Stimulated activated CD8-positive, alpha-beta memory T cell treated with anti-CD3 and anti-CD28 coated beads, Interleukin-12 subunit alpha, Interleukin-12 subunit beta, amount 100 ng/mL, for 4 hours (primary cell): ENCODE measurements around the gene PDXK.

ENCODE experiments used
- DNase-seq: peaks from one replicate; pipeline ENCODE4 v3.0.0-alpha.2; 2020; ENCODE audit warnings: low read depth

PDXK gene

DNA sequence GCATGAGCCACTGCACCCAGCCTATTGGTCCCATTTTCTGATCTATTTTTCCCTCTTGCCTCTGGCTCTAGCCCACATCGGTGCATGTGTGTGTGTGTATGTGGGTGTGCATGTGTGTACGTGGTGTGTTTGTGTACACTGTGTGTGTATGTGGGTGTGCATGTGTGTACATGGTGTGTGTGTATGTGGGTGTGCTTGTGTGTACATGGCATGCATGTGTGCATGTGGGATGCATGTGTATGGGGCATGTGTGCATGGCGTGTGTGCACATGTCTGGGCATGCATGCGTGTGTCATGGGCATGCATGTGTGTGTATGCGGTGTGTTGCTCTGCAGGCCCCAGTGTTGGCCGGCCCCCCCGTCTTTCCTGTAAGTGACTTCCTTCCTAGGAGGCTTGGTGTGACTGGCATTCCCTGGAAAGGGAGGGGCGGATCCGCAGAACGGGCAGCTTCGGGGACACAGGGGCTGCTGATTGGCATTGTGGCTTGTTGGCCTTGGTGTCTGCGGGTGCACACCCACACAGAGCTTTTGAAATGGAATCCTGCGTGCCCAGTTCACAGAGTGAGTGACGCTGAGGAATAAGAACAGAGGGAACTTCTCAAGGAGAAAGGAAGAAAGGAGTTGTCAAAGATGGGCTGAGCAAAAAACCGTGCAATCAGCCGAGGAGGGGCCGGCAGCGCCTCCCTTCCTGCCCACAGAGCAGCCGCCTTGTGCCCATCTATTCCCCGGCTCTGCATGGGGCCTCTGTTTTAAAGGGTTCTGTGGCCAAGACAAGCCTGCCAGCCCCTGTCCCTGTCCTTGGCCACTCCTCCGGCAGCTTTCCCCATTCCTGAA lies 8.0 kb downstream of the PDXK start:
- DNase-seq, result no peak

DNA sequence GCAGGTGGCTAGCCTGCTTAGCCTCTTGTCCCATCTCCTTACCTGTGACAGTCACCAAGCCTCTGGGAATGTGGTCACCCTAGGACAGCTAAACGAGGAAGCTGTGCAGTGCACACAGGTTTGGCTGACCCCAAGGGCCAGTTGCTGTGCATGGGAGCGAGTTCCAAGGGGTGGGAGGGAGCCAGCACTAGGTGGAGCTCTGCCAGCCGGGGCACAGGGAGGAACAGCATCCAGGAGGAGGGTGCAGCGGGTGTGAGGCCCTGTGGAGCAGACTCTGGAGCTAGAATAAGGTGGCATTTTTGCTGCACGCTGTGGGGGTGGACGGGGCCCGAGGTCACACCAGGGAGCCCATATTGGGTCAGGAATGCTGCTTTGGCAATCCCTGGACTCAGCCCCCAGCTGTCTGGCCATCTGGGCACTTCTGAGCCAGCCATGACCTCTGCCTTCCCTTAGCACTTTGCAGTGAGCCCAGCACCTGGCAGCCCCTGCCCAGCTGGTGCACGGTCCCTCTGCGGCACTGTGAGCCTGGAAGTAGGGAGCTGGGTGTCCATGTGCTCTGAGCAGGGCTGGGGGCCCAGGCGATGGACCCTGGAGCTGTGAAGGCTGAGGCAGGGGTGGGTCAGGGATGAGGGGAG lies 8.7 kb downstream of the PDXK start:
- no peak for DNase-seq

DNA sequence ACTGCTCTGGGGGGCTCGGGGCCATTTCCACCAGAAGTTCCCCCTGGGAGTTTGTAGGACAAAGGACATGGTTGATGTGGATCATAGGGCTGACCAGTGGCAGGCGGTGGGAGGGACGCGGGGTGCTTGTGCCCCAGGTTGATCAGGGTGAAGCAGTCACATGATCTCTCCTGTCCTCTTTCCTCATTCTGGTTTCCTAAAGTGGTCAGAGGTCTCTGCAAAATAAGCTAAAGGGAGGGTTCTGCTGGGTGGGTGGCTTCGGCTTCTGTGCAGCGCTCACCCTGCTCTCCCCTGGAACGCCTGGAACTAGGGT lies 9.2 kb downstream of the PDXK start:
- no peak for DNase-seq

DNA sequence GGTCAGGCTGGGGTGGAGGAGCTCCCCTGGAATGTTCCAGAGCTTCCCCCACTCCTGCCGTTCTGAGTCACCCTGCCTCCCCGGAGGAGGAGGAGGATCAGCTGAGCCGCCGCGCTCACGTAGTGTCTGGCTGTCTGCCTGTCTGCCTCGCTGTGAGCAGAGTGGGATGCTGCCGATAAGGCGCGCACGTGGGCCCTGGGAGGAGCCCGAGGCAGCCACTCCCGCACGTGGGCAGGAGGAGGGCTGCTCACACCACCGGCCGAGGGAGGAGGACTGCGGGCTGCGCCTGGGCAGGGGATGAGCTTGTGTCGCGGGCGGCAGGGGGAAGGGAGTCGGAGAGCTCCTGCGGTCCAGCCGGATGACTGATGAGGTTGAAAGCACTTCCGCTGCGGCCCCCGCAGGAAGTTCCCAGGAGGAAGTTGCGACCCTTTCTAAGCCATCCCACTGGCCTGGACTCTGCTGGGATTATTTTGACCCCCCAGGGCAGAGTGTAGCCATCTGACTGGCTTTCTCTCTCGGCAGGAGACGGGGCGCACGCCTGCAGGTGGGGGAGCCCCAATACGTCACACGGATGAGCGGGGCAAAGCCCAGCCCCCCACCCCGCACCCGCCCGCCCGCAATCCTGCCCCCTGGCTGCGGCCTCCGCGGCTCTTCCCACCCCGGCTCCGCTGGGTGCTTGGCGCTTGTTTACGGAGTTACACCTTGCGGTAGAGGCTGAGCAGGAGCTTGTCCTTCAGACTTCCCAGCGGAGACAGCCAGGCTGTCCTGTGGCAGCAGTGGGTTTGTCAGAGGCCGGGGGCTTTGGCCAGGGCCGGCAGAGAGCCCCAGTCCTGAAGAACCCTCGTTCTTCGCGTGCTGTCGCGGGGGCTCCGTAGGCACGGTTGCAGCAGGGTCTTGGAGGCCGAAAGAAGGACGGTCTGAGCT lies 9.8 kb downstream of the PDXK start:
- DNase-seq, result peak; percentile 78

DNA sequence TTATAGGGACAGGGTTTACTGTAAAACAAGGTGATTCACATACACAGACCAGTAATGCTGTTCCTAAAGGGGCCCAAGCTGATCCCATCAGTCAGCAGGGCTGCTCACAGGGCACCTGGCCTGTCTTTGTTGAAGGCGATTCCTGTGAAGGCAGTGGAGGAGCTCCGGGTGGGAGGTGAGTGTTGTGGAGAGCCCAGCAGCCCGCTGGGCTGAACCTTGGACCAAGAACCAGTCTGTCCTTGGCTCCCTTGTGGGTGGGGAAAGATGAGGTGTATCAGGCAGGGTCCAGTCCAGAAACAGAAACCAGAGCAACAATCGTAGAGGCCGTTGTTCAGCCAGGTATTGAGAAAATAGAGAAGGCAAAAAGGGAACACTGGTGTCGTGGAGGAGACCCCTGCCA lies 12.5 kb downstream of the PDXK start:
- DNase-seq, result no peak

DNA sequence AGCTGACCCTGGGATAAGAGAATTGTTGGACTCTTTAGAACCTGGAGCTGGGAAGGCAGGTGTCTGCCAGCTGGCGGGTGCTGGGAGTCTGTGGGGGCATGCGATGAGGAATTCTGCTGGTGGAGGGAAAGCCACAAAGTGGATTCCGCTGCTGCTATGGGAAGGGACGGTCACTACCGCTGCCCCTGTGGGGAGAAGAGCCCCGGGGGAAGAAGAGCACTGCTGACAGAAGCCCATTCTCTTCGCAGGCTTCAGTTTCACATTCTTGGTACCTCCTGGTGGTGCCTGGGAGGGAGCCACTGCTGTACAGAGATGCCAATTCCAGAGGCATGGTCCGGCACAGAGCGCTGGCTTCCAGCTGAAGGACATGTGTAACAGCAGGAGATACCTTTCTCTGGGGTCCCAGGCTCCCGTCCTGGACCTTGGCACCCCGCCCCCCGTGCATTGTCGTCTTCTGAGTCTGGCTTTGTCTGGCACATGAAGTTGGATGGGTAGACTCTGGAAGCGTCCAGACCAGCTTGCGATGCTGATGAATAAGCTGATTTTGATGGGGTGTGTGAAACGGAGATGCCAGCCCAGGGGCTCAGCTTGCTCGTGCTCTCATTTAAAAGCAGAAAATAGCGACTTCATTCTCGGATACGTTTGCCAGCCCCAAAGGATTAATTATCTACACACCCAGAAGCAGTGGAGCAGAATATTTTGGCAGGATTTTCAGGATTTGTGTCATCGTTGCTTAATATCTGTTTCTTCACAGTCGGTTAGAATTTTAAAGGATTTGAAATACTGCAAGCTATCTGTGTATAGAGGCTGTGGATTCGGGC lies 13.2 kb downstream of the PDXK start:
- DNase-seq, result no peak

DNA sequence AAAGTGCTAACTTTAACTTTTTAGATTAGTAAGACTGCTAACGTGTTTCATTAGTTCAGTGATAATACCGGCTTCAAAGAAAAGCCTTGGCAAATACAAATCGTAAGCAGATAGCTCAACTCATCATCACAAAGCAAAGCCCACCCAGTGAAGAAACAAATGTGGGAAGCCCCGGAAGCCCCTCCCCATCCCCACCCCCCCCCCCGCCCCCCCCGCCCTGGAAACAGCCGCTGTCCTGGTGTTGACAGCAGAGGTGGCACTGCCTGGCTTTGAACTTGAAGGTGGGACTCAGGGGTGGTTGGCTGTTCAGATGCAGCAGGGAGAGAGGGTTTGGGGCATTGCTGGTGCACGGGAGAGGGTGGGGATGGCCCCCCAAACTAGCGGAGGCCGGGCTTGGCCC lies 14.1 kb downstream of the PDXK start:
- DNase-seq, result no peak

DNA sequence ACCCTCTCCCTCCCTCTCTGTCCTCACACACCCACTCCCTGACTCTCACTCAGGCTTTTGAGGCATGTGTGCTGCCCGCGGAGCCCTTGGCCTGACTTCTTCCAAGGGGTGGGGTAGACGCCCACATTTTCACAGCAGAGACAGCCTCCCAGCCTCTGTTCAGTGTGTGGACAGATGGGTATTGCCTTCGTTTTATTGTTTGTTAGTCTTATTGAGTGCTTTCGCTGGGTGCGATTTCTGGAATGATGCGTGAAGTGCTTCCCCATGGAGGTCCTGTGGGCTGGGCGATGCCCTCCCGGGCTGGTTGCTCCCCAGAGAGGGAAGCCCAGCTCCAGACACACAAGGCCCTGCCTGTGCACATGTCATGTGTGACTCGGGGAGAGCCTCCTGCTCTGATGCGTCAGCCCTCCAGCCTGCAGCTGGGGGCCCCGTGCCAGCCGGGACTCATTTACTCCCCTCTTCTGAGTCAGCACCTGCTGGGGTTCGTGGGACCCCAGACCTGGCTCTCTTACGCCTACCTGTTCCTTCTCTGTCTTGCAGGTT lies 14.7 kb downstream of the PDXK start:
- DNase-seq, result peak; percentile 32

DNA sequence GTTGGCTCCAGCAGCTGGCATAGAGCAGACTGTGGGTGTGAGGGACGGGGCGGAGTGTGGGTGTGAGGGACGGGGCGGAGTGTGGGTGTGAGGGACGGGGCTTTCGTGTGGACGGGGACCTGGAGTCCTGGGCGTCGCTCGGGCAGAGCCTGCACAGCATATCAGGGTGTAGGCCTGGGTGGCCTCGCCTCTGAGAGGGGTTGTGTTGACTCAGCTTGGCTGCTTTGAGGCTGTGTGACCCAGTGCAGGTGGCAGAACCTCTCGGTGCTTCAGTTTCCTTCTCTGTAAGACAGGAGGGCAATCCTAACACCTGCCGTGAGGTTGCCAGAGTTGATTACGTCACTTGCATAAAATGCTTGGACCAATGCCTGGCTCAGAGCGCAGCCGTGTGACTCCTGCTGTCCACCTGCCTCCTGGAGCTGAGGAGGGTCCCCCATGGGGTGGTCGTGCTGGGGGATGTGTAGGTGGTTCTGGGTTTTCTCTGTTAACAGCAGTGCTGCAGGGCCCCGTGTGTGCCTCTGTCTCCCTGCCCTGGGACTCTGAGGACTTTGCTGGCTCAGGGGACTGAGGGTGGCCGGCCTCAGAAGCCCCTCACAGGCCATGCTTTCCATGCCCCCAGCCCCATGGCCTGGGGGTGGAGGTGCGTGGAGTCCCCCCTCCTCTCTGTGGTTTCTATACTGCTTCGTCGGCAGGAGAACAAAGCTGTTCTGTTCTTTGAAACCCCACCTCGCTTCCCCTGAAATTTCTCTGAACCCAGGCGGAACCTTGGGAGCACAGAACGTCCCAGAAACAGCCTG lies 15.4 kb downstream of the PDXK start:
- no peak for DNase-seq

DNA sequence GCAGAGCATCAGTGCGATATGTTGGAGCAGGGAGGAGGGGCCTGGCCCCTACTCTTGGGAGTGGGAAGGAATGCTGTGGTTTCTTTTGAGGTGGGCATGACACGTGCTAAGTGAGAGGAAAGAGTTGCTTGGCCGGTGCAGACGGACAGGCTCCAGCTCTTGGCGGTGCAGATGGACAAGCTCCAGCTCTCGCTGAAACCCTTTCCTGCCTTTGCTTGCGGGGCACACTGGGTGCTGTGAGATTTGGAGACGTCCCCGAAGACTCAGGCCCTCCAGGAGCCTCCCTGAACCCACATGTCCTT lies 15.9 kb downstream of the PDXK start:
- no peak for DNase-seq

DNA sequence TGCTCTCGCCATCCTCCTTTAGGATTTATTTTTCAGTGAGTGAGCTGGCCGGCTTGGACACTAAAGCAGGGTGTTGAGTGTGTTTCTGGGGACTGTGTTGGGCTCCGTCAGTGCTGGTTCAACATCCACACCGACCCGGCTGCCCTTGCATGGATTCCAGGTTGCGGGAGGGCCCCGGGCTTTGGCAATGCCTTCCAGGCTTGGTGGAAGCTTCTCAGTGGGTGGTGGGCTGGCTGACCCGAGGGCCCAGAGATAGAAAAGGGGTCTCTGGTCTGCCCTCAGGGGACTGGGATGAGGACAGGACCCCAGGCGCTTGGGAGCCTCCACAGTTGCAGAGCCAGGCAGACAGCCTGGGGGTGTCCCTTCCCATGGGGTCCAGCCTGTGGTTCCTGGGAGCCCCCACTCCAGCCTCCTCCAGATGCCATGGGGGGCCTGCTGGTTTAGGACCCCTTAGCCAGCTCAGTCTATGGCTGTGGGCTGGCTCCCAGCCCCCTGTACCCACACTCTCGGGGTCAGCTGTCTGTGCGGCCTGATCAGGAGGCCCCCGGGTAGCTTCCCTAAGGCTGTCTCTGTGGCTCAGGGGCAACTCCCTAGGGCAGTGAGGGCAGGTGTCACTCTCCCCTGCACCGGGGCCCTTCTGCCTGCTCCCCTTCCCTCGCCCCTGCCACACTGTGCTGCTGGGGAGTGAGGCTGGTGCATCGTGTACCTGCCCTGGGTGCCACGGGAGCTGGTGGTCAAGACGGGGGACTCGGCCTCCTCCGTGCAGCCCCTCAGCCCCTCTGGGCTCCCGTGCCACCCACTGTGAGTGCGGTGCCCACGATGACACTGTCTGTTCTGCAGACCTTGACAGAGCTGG lies 16.5 kb downstream of the PDXK start:
- no peak for DNase-seq

DNA sequence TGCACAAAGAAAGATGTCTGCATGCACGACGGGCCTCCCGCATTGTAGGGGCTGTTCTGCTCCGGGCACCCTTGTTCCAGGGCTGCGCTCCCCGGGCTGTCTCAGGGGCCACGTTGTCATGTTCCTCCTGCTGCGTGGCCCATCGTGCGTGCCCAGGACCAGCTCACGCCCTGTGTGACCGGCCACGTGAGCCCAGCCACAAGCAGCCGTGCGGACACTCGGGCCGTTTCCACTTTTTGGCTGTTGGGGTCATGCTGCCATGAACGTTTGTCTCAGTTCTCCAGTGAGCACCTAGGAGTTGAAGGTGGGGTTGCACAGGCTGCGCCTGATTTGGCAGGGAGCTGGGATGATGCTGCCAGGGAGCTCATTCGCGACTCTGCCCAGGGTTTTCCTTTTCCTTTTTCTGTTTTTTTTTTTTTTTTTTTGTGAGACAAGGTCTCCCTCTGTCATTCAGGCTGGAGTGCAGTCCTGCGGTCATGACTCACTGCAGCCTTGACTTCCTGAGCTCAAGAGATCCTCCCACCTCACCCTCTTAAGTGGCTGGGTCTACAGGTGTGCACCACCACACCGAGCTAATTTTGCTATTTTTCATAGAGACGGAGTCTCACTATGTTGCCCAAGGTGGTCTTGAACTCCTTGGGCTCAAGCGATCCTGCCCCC lies 17.4 kb downstream of the PDXK start:
- DNase-seq, result no peak

DNA sequence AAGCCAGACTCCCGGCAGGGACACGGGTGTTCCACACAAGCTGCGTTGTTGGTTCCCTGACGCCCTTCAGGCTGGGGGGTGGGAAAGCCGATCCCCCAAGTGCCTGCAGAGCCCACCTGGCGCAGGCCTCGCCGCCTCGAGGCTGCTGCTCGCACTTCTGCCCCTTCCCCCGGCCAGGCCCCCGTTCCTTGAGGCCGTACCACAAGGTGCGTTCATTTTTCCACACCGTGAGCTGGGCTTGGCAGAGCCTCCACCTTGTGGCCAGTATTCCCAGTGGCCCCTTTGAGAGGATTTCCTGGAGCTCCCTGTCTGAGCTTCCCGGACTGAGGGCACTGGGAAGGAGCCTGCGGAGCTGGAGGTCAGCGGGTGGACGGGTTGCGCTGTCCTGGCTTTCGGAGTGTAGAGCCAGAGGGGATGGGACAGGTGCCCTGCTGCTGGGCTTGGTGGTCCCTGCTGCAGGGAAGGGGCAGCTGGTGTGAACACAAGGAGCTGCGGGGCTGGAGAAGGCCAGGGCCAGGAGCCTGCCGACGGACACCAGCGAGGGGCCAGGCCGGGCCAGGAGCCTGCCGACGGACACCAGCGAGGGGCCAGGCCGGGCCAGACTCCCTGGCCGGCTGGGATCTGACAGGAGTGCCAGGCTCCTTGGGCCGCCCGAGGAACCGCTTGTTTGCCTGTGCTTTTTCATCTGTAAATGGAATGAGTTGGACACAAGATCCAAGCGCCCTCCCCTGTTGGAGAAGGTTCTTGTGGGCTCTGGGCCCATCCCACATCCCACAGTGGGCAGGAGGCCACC lies 18.4 kb downstream of the PDXK start:
- no peak for DNase-seq

DNA sequence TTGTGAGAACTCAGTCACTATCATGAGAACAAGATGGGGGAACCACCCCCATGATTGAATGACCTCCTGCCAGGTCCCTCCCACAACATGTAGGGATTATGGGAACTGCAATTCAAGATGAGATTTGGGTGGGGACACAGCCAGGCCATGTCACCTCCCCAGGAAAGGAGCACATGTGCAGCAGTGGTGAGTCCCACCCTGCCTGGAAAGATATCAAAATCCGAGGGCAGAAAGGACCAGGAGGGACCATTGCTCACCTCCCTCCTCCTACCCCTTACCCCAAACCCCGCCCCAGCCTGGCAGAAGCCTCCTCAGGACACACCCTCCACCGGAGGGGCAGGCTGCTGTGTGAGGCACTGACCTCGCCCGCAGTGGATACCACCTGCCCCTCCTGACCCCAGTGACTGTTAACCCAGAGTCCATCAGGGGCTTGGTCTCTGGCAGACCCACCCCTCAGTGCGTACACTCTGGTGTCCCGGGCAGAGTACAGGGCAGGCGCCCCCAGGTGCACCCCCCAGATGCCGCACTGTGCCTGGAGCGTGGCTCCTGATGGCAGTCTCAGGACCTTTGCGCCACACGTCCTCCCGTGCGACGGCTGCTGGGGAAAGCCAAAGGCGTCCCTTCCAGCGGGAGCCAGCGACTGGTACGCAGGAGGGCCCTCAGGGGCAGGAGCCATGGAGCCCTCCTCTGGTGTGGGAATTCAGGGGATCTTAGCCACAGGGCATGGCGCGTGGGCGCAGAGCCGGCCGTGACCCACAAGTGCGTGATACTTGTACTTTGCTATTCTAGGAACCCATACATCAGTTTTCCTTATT lies 20.9 kb downstream of the PDXK start:
- DNase-seq, result no peak

DNA sequence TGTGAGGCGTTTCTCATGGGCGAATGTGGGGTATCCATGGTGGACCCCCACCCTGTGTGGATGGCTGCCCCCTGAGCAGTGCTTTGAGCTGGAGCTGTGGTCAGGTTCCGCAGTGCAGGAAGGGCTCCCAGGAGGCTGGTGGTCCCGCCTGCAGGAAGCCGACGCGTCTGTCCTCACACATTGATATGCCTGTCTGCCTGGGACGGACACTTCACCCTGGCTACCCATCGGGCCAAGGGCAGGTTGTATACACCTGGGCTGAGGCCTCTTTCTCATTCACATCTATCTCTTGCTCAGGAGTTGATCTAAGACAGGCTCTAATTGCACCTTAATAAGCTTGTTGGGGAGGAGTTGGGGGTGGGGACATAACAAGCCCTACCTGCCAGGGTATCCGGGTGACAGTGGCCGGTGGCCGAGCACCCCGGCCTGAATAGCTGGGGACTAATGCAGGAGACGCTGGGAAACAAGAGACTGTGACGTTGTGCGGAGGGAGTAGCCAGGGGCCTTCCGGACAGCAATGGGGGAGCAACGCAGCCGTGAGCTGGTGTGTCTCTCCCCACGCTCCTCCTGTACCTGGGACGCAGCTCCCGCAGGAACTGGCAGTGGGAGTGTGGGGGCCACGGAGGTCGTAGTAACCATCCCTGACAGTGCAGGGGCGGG lies 21.7 kb downstream of the PDXK start:
- DNase-seq, result no peak

DNA sequence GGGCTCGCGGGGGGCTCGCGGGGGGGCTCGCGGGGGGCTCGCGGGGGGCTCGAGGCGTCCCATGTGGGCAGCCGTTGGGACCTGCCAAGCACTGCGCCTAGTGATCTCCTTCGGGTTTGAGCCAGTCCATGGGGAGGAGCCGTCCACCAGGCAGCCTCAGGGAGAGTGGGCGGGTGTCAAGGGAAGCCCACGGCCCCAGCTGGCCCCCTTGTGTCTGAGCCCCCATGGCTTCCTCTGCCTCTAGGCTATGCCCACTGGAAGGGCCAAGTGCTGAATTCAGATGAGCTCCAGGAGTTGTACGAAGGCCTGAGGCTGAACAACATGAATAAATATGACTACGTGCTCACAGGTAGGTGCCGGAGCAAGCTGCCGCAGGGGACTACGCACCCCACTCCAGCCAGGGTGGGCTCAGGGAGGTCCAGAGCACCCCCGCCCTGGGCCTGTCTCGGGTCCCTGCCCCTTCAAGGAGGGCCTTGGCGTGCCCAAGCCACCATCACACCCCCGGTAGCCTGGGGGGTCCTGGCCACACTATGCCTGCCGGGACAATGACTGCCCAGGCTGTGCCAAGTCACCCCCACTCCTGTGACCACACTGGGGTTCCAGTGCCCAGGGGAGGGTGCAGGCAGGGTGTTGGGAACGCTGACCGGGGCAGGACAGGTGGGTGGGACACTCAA lies 22.6 kb downstream of the PDXK start:
- DNase-seq, result no peak

DNA sequence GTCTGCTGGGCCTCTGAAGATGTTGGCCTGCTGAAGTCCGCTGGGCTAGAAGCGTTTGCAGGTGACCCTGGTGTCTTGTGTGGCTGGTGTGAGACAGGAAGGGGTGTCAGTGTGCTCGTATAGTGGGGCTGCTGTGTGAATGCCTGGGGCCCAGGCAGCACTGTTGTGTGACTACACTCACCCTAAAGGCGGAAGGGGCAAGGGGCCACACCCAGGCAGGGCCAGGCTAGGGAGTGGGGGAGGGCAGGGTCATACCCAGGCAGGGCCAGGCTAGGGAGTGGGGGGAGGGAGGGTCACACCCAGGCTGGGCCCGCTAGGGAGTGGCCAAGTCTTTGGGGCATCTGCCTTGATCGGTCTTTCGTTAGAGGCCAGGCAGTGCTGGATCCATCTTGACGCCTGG lies 25.0 kb downstream of the PDXK start:
- DNase-seq, result no peak
